ENCODE data around the gene DHX36.

The DHX36 gene

GRCh38 chr3:154254527-154254926 is 69.8 kb downstream of the DHX36 start:
- DNase-seq (ENCODE audit: extremely low read depth, low read depth) = no peak
- TF ChIP-seq, protein P1, sequence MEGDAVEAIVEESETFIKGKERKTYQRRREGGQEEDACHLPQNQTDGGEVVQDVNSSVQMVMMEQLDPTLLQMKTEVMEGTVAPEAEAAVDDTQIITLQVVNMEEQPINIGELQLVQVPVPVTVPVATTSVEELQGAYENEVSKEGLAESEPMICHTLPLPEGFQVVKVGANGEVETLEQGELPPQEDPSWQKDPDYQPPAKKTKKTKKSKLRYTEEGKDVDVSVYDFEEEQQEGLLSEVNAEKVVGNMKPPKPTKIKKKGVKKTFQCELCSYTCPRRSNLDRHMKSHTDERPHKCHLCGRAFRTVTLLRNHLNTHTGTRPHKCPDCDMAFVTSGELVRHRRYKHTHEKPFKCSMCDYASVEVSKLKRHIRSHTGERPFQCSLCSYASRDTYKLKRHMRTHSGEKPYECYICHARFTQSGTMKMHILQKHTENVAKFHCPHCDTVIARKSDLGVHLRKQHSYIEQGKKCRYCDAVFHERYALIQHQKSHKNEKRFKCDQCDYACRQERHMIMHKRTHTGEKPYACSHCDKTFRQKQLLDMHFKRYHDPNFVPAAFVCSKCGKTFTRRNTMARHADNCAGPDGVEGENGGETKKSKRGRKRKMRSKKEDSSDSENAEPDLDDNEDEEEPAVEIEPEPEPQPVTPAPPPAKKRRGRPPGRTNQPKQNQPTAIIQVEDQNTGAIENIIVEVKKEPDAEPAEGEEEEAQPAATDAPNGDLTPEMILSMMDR (IDR thresholded peaks at IDR 0.05; ENCODE audit: low read depth, low read length) = no peak

- TF ChIP-seq, protein P1 (IDR thresholded peaks at IDR 0.05; ENCODE audit: low read depth, low read length) = peak; percentile 95
- DNase-seq (ENCODE audit: extremely low read depth, low read depth) = peak; percentile 70
These were observed 71.3 kb downstream of the DHX36 start for GRCh38 chr3:154252759-154253638.

DNA sequence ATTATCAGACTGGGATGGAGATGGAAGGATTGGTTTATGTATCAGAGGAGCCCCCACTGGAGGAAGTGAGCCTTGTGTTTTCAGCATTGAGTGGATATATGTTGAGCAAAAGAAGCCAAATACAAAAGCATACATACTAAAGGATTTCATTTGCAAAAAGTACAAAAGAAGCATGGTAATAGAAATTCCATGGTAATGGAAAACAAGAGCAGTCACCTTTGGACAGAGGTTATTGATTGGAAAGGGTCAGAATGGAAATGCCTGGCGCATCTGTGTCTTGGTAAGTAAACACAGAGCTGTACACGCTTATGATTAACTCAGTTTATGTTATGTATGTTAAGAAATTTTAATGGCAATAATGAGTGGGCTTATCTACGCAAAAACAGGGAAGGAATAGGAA is 72.7 kb downstream of the DHX36 start:
- no peak for DNase-seq (ENCODE audit: extremely low read depth, low read depth)
- TF ChIP-seq, protein P1 (IDR thresholded peaks at IDR 0.05; ENCODE audit: low read depth, low read length) = no peak

GRCh38 chr3:154250291-154250690 is 74.0 kb downstream of the DHX36 start:
- no peak for DNase-seq (ENCODE audit: extremely low read depth, low read depth)
- TF ChIP-seq, protein P1 (IDR thresholded peaks at IDR 0.05; ENCODE audit: low read depth, low read length) = no peak

- no peak for DNase-seq (ENCODE audit: extremely low read depth, low read depth)
- TF ChIP-seq, protein P1 (IDR thresholded peaks at IDR 0.05; ENCODE audit: low read depth, low read length) = no peak
These were observed 76.4 kb downstream of the DHX36 start for GRCh38 chr3:154247806-154248415.

DNA sequence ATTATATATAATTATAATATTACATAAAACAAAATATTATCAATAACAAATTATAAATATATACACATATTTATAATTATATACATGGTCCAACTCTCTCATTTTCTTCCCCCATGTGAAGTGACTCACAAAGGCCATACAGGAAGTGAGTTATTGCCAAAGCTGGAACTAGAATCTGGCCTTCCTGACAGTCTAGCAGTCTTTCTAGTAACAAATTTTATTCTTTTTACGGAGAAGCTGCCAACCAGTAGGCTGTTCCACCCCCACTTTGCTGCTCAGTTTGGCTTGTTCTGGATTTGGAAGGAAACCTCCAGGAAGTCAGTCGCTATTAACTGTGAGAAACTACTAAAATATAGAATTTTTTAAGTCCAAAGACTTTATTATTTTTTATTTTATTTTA is 79.6 kb downstream of the DHX36 start:
- DNase-seq (ENCODE audit: extremely low read depth, low read depth) = no peak
- TF ChIP-seq, protein P1 (IDR thresholded peaks at IDR 0.05; ENCODE audit: low read depth, low read length) = no peak

- TF ChIP-seq, protein P1 (IDR thresholded peaks at IDR 0.05; ENCODE audit: low read depth, low read length) = no peak
- no peak for DNase-seq (ENCODE audit: extremely low read depth, low read depth)
These were observed 80.9 kb downstream of the DHX36 start for GRCh38 chr3:154243353-154243752.

All from AG09319 (cell line).